GM19468 (cell line): ENCODE measurements around the gene CNOT6.
"Not testable (repeated sequence)": the region's sequence is repeated elsewhere in the genome, so short reads cannot be mapped to it uniquely, and the experiment has no call there.

Experiments
- ATAC-seq: cut with Tn5 transposase; IDR thresholded peaks from one replicate; pipeline ENCODE4 v1.9.1; 2021; ENCODE audit warnings: mild to moderate bottlenecking, moderate library complexity, moderate number of reproducible peaks; ENCODE audit not compliant: unreplicated experiment; ENCODE audit errors: extremely low read depth

CNOT6 gene

DNA sequence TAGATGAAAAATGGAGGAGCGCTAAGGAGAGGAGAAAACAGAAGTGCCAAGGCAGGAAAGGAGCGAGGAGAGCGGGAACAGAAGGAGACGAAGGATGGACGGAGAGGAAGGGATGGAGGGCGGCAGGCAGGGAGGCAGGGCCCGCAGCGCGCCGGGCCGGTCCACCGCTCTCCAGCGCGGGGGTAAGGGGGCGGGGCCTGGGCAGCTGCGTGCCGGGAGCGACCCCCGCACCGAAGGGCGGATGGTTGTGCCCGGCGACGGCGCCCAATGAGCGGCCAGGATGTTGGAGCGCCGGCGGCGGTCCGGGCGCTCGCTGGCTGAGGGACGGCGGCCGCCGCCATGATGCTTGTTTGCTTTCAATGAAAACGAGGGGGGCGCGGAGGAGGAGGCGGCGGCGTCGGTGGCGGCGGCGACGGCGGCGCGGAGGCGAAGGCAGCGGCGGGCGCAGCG lies at the start of gene CNOT6:
CNOT6 (plus strand) TSS at position 320 of the 450 bp plus-strand sequence. CDS start 34,898 bp downstream, outside the sequence.
- peak; percentile 96 for ATAC-seq

GRCh38 chr5:180454752-180455151 lies 39.4 kb upstream of the CNOT6 start:
- ATAC-seq: no peak

- no peak for ATAC-seq
Measured at GRCh38 chr5:180455872-180456271, 38.3 kb upstream of the CNOT6 start.

GRCh38 chr5:180456792-180457191 lies 37.4 kb upstream of the CNOT6 start:
- no peak for ATAC-seq

DNA sequence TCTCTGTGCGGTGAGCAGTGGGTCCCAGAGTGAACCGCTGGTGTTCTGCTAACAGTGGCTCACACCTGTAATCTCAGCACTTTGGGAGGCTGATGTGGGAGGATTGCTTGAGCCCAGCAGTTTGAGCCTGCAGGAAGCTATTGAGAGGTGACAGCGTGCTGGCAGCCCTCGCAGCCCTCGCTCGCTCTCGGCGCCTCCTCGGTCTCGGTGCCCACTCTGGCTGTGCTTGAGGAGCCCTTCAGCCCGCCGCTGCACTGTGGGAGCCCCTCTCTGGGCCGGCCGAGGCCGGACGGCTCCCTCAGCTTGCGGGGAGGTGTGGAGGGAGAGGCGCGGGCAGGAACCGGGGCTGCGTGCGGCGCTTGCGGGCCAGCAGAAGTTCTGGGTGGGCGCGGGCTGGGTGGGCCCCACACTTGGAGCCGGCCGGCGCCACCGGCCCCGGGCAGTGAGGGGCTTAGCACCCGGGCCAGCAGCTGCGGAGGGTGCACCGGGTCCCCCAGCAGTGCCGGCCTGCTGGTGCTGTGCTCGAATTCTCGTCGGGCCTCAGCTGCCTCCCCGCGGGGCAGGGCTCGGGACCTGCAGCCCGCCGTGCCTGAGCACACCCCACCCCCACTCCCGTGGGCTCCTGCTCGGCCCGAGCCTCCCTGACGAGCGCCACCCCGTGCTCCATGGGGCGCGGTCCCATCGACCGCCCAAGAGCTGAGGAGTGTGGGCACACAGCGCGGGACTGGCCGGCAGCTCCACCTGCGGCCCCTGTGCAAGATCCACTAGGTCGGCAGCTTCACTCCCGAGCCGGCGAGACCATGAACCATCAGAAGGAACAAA lies 35.1 kb upstream of the CNOT6 start:
- ATAC-seq: not testable (repeated sequence)

DNA sequence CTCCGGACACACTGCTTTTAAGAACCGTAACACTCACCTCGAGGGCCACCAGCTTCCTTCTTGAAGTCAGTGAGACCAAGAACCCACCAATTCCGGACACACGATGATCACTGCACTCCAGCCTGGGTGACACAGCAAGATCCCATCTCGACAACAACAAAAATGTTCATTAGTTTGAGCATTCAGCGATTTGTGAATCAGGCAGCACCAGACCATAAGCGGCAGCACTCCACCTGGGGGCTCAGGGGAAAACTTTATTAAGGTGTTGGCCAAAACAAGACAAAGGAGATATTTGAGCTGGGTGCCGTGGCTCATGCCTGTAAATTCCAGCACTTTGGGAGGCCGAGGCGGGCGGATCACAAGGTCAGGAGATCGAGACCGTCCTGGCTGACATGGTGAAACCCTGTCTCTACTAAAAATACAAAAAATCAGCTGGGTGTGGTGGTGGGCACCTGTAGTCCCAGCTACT lies 34.5 kb upstream of the CNOT6 start:
- not testable (repeated sequence) for ATAC-seq

DNA sequence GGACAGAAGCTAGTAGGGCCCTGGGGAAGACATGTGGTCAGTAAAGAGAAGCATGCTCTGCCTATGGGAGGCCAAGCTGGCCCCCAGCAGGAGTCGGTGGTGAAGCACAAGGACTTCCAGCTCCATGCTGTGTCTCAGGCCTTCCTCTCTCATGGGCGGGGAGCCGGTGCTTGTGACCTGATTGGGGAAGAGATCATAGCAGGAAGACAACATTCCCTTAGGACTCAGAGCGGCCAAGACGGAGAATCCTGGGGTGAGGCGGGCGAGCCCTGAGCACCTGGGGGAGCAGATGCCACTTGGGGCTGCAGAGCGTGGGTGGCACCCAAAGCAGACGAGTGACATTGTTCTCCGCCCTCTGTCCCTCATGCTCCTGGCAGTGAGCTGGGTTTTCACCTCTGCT lies 33.3 kb upstream of the CNOT6 start:
- ATAC-seq: no peak

DNA sequence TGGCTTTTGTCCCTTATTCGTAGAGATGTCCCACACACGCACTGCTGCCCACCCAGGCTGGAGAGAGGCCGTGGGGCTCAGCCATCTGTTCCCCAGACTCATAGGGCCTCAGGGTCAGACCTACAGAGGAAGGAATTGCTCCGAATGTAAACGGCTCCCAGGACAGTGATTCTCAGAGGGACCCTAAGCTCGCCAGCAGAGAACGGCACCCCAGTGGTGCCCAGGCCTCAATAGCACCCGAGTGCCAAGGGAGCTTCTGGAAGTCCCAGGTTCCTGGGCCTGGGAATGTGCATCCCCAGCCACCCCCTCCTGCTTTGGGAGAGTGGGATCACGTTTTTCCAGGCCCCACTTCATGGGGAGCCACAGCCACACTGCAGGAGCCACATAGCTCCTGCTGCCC lies 32.9 kb upstream of the CNOT6 start:
- no peak for ATAC-seq

DNA sequence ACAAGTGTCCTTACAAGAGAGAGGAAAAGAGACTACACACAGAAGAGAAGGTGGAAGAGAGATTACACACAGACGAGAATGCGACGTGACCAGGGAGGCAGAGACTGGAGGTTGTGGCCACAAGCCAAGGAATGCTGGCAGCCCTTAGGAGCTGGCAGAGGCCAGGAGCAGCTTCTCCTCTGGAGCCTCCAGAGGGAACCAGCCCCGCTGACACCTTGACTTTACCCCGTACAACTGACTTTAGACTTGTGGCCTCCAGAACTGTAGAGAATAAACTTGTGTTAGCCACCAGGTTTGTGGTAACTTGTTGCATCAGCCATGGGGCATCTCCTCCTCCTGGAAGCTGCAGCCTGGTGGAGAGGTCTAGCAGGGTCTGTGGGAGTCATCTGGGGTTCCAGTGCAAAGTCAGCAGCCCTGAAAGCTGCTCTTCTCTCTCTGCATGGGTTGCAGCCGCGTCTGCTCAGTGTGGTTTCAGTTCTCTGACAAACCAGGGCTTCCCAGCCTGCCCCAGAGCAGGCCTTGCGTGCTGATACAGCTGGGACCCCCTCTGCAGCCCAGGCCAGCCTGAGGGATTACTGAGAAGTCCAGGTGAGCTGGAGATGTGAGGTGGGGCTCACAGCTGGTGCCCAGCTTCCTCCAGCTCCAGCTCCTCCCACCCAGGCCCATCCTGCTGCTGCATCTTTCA lies 30.8 kb upstream of the CNOT6 start:
- ATAC-seq: no peak

DNA sequence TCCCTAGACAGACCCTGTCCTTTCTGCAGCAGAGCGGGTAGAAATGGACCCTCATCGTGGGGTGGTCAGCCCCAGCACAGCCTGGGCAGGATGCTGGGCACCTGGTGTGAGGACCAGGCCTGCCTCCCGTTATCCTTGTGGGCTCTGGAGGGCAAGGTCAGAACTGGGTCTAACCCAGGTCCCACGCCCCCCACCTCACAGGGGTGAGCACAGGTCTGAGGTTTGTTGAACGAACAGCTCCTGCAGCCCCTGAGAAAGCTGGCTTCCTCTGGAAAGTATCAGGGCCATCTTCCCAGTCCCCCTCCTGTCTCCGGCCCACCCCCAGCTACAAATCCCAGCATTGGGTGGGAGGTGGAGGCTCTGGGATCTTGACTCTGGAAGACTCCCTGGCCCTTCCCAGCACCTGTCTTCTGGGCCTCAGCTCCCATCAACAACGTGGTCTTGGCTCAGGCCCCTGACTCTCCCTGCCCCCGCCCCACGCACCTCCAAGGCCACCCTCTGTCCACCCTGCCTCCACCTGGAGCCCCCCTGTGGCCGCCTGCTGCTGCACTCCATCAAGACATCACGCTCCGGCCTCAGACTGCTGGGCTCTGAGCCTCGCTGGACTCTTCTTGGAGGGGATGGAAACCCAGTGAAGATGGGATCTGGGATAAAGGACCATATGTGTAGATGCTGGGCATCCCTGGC lies 30.1 kb upstream of the CNOT6 start:
- no peak for ATAC-seq

DNA sequence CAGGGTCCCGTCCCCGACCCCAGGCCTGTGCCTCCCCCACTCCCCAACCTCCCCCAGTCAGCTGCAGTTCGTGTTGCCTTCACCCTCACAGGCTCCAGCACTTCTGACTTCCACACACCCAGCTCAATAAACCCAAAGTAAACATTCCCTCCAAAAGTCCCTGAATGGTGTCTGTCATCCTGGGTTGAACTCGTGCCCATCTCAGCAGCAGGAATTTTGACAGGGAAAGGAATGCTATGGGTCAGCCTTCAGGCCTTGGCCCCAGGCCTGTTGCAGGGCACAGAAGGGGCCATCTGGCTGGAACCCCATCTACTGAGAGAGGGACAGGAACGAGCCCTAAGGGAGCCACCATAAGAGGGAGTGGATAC lies 29.6 kb upstream of the CNOT6 start:
- ATAC-seq: no peak

GRCh38 chr5:180465052-180465451 lies 29.1 kb upstream of the CNOT6 start:
- not testable (repeated sequence) for ATAC-seq

DNA sequence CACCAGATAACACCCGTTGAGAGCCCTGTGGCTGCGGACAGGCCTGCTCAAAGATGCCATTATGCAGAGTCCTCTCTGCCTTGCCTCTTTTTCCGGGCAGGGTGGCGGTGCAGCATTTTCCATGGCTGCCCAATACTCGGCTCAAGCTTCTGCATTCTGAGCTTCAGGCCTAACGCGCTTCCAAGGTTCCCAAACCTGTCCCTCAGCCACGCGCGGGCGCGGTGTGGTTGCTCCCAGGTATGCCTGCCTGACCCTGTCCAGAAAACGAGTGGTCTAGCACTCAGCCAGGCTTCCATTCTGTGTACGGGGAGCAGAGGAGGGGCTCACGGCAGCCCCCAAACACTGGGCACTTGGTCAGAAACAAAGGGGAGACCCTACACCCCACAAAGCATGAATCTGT lies 27.9 kb upstream of the CNOT6 start:
- ATAC-seq: no peak

DNA sequence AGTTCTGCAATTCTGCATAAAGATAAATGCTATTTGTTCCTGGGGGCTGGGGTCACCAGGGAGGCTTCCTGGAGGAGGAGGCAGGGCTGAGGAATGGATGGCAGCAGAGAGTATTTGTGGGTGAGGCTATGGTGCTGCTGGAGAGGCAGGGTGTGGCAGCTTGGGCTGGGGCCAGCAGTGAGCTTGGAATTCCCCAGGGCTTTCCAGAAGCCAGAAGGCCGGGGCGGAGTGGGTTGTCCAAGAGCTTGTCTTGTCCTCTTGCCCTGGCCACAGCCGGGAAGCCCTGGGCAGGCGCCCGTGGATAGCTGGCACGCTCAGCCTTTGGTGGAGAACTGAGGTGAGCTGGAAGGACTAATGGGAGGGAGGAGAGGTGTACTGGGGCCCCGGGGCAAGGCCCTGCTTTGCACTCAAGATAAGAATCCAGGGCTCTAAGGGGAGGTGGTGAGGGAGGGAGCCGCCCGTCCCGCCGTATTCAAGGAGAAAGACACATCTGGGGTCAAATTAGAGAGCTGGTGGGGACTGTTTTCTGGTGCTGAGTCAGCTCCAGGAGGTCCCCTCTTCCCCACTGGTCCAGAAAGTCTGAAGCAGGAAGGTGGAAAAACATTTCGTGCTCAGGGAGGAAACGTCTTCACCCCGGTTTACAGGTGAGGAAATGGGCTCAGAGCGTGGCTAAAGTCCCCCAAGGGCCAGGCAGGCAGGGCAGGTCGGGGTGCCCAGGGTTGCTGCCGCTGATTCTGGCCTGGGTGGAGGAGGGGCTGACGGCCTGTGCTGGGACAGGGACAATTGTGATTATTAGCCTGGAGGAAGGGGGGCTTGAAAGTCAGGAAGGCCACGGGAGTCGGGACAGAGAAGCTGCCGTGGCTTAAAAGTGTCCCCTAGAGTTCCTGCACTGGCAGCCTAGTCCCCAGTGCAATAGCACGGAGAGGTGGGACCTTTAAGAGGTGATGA lies 26.9 kb upstream of the CNOT6 start:
- no peak for ATAC-seq

GRCh38 chr5:180467989-180468731 lies 26.0 kb upstream of the CNOT6 start:
- no peak for ATAC-seq

- ATAC-seq: no peak
Measured at GRCh38 chr5:180468732-180469585, 25.2 kb upstream of the CNOT6 start.

DNA sequence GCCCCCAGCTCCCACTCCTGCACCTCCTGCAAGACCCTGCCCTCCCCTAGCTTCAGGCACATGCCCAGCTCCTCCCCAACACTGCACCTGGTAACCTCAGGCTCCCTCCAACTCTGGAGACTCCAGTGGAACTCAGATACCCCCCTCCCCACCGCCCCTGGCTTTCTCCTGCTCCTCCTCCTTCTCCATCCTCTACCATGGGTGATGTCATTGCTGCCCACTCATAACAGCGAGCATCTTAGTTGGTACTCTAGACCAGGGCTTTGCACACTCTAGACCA lies 24.7 kb upstream of the CNOT6 start:
- no peak for ATAC-seq

DNA sequence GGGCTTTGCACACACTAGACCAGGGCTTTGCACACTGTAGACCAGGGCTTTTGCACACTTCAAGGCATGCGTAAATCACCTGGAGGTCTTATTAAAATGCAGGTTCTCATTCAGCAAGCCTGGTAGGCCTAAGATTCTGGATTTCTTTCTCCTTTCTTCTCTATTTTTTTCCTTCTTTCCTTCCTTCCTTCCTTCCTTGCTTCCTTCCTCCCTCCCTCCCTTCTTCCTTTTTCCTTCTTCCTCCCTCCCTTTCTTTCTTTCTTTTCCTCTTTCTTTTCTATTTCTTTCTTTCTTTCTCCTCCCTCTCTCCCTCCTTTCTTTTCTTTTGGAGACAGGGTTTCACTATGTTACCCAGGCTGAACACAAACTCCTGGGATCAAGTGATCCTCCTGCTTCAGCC lies 24.3 kb upstream of the CNOT6 start:
- ATAC-seq: no peak
